SIG-M5 treated with dmso at 0.1 percent for 504 hours (cell line): ENCODE measurements around the gene CNKSR3.
"Not testable (repeated sequence)": the region's sequence is repeated elsewhere in the genome, so short reads cannot be mapped to it uniquely, and the experiment has no call there.

Experiments used
- DNase-seq: peaks from one replicate; lab custom pipeline; 2025; ENCODE audit not compliant: unreplicated experiment; lab: John Stamatoyannopoulos, UW

CNKSR3 gene

DNA sequence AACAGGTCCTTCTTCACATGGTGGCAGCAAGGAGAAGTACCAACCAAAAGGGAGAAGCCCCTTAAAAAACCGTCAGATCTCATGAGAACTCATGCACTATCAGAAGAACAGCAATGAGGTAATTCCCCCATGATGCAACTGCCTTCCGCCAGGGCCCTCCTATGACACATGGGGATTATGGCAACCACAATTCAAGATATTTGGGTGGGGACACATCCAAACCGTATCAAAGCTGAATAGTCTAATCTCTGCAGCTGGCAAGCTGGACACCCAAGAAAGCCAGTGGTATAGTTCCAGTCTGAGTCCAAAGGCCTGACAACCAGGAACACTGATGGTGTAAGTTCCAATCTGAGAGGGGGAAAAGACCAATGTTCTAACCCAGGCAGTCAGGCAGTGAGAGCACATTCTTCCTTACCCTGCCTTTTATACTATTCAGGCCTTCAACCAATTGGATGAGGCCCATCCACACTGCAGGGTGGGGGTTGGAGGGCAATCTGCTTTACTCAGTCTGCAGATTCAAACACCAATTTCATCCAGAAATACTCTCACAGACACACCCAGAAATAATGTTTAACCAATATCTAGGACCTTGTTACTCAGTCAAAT is 17.9 kb upstream of the CNKSR3 start:
- no peak for DNase-seq

DNA sequence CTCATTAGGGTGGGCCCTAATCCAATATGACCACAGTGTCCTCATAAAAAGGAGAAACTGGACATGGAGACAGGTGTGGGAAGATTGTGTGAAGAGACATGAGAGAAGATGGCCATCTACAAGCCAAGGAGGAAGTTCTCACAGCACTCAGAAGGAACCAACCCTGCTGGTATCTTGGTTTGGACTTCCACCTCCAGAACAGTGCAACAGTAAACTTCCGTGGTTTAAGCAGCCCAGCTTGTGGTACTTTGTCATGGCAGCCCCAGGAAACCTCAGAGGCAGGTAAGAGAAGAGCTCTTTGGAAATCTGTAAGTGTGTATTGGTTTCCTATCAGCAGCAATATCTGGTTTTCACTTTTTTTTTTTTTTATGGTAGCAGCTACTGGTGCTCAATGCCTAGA is 16.5 kb upstream of the CNKSR3 start:
- DNase-seq = no peak

DNA sequence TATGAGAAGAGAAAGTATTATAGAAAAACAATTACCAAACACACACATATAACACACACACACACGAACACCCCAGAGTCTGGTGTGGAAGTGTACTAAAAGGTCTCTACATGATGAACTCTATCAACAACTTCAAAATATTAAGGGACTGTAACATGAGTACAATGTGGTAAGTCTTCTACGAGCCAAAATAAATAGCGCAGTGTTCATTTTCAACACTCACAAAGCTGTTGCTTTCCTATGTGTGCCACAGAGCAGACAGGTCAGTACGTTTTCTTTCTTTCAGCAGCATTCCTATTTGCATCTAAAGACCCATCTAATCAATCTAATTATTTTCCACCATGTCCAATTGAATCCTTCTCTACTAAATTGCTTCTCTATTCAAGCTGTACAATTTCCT is 12.1 kb upstream of the CNKSR3 start:
- no peak for DNase-seq

DNA sequence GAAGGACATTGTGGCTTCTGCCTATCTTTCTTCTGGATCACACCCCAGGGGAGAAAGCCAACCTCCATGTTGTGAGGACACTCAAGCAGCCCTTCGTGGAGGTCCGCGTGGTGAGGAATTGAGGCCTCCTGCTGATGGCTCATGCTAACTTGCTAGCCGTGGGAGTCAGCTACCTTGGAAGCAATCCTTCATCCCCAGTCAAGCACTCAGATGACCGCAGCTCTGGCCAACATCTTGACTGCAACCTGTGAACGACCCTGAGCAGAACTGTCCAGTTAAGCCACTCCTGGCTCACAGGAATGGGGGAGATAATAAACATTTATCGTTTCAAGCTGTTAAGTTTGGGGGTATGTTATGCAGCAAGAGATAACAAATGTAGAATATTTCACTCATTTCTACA is 10.9 kb upstream of the CNKSR3 start:
- DNase-seq = no peak

DNA sequence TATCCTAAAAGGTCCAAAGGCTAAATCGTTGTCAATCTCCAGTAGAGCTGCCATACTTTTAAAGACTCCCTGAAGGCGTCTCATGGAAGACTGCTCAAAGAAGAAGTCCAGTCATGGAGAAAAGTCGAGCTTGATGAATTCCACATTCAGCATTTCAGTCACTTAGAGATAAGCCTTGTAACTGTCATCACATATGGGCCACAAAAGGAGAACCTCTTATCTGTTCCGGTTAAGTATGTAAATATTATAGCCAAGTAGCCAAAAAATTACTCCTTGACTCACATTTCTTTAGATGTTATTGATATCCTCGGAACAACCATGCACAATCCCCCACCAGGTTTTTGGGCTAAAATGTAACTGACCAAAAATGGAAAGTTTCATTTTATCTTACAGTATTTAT is 9.8 kb upstream of the CNKSR3 start:
- DNase-seq = no peak

DNA sequence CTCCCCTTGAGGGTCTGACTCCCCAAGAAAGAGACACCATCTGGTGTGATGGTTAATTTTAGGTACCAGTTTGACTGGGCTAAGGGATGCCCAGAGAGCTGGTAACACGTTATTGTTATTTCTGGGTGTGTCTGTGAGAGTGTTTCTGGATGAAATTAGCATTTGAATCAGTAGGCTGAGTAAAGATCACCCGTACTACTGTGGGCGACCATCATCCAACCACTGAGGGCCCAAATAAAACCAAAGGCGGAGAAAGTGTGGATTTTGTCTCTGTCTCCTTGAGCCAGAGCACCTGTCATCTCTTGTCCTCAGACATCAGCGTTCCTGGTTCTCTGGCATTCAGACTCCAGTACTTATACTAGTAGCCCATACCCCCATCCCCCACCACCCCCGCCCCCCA is 7.9 kb upstream of the CNKSR3 start:
- DNase-seq = no peak

DNA sequence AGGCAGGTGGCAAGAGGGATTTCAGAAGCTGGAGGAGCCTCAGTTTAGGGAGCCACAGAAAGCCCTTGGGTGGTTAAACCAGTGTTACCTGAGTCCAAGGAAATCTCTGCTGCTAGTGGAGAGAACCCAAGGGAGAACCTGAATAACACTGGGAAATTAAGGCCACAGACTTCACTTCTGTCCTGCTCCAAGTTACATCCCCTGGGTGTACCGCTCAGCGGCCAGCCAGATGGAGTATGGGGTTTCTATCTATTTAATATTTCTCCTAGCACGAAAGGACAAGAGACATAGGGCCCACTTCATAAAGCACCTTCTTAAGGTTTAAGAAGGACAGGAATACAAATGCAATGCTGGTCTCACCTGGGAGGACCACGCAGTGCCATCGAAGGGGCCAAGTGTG is 5.8 kb upstream of the CNKSR3 start:
- DNase-seq = no peak

DNA sequence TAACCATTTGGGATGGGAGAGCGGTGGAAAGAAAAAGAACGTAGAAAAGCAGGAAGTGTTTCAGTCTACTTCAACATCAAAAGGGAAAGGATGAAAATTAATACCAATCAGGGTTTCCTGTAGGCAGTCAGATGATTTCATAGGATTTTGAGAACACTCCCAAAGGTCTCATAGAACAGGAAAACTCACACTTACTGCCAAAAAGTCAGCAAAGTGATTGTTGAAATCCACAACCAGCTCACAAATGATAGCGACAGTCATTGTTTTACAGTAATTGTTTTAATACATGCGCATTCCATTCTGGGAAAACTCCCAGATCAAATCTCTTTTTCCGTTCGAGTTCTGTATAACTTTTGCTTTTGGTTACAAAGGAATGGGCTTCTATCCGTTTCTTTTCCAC is 5.3 kb upstream of the CNKSR3 start:
- no peak for DNase-seq

DNA sequence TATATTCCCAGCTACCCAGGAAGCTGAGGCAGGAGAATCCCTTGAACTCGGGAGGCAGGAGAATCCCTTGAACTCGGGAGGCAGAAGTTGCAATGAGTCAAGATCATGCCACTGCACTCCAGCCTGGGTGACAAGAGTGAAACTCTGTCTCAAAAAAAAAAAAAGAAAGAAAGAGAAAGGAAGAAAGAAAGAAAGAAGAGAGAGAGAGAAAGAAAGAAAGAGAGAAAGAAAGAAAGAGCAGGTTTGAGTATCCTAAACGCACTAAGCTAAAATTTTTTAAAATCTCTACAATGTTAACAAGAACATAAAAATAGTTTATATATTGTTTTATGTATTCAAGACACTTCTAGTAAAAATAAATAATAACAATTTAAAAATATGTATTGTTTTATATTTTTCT is 4.6 kb upstream of the CNKSR3 start:
- DNase-seq = not testable (repeated sequence)

DNA sequence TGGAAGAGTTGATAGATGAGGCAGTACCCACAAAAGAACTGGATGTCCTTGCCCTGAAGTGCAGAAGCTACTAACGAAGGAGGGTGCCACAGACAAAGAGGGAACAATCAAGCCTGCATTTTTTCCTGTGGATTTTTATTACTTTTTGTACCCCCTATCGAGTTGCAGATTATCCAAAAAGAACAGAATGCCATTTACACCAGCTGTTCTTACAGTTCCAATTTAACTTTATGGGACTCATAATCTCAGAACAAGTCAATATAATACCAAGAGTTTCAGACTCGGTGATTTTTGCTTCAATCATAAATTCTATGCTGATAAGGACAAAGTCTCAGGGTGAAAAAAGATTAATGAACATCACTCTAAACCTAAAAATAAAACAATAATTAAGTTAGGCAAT is 4.0 kb upstream of the CNKSR3 start:
- DNase-seq = no peak

DNA sequence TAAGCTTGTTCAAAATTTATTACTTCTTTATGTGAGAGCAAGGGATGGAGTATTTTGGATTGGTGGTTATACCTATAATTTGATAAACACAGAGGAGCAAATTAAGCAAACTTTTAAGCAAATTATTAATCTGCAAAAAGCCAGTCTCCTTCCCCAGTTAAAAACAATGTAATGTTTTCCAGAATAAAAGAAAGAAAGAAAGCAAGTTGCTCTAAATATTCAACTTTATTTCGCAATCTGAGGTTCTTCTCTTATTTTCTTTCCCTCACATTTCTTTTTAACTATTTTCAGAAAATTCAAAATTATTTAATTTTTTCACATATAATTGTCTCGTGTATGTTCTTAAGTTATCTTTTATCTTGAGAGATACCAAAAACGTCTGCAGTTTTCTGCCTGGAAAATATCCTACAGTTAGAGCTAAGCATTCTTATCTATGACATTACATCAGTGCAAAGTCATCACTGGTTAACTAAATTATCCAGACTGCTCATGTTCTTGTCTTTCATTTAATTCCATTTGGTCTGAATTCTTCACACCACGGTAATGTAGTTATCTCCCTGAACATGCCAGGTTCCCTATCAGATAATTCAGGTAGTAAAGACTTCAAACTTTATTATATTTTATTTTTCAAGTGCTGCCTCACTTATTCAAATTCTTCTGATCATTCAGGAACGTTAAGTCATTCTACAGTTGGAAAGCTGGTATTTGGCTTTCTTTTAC is 3.3 kb upstream of the CNKSR3 start:
- no peak for DNase-seq

DNA sequence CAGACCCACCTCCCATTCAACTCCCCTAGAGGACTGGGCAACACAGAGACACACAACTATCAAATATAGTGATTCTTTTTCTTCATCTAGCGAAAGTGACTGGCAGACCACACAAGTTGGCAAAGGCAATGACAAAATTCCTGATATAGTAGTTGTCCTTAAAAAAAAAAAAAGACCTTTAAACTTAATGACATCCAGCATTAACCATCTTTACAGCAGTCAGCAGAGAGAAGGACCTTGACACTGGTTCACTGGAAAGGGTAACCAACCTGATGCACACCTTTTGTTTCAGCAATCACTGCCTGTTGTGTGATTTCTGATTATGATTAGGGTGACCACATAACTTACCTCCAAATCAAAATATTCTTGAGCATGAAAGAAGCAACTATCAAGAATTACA is 1.7 kb upstream of the CNKSR3 start:
- DNase-seq = no peak

DNA sequence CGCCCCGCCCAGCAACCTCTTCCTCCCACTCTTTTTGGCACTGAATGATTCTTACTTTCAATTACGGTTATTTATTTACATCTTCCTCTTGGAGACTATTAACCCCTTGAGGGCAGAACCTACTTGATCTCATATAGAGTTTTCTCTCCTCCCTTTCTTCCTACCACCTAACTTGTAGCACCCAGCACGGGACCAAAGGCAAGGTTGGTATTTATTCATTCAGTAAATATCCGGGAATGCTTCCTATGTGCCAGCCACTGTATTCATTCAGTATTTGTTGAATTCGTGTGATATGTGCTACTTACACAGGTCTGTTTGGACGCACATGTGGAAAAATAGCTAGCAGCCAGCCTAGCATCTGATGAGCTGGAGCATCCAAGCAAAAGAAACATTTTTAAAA is 1.3 kb upstream of the CNKSR3 start:
- DNase-seq = no peak

DNA sequence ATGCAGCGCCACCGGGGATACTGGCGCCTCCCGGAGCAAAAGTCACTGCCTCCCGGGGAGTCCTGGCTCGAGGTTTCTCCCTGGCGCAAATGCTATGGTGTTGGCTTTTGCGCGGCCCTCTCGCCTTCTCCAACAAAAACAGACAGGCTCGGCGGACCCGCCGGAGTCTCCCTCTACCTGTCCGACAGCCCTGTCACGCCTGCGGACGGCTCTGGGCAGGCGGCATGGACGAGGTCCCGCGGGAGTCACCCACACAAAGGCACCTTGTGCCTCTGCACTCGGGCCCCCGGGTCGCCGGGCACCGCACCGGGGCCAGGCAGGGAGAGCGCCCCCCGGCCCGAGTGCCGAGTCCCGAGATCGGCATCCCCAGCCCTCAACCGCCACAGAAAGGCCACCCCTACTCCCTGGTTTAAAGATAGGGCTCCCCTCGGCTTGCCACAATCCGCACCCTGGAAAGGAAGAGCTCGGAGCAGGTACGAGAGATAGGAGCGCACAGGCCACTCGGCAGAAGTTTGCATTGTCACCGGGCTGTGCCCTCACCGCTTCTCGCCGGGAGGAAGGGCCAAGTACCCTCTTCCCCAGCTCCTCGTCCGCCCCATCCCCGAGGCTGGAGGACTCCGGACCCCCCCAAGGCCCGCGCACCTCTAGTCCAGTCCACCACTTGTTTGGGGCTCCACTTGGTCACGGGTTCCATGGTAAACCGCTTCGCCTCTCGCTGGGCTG is 903 bp downstream of the CNKSR3 start:
- DNase-seq = no peak

DNA sequence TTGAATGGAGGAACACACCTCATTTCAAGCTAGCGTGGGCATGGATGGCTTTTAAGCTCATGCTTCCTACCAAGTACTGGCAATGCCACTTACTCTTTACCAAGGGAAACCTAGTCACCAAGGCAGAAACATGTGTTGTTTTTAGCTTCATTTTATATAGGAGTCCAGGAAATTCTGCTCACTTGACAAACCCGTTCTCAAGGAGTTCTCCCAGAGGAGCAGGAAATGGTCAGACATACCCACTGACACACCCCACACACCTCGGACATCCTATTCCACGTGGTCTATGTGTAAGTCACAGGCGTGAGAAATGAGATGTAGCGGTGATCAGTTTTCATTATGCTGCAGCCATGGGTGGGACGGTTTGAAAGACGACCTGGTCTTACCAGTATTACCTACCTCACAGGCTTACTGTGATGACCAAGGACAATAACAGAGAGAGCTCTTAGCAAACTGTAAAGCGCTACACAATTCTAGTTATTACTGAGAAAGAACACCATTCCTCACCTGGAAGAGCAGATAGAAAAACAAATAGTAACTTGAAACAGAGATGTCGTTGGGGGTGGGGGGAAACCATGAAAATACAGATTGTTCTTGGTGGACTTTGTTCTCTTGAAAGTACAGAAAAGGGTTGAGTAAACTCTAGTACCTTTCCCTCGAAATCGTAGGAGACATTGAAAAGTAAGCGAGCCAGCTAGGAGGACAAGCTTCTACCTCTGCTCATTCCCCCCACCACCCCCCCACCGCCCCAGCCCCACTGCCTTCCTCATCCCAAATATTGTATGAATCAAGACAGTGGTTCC is 1.7 kb downstream of the CNKSR3 start:
- DNase-seq = no peak

DNA sequence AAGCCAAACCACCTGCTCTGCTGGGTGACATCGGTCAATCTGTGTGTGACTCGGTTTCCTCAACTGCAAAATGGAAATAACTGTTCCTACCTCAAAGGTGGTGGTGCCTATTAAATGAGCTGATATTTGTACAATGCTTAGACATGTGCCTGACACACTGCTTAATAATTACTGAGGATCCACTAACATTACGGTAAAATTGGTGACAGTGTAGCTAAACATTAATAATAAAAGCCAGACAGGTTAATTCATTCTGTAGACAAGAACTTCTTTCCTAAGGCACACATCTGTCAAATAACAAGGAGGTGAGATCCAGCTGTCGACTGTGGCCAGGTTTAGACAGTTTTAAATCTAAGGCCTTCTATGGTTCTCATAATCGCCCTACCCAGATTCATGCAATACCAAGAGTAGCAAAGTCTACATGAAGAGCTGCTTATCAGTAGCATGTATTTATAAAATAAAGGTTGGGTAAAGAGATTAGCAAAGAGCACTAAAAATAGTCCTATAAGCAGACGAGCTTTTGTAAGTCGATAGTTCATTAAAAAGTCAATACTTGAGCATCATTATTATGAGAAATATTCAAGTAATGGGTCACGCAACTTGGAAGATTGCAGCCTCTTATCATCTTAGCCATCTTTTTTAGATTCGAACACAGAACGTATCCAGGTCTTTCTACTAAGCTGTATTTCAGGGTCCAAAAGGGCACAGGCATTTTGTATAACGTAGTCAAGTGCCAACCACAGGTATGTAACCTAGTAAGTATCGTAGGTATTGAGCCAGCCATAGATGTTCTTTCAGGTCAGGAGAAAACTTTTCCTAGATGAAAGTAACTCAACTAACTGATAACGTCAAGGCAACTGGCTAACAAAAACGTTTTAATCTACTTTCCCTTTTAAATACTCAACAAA is 3.2 kb downstream of the CNKSR3 start:
- no peak for DNase-seq

DNA sequence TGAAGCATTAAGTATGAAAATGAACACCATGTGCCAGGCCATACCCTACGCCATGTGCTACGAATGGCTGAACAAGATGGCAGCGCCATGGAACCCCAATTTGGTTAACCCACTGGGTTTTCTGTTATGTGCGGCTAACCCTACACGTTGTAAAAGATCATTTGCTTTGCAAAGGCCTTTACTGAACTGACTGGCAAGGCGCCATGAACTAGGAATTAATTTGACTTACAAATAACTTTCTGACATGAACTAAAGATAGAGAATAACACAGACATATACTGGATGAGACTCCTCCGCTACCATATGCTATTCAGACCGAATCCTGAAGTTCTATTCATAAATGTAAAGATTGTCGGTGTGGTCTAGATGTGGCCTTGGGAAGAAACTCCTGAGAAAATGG is 3.9 kb downstream of the CNKSR3 start:
- DNase-seq = no peak

DNA sequence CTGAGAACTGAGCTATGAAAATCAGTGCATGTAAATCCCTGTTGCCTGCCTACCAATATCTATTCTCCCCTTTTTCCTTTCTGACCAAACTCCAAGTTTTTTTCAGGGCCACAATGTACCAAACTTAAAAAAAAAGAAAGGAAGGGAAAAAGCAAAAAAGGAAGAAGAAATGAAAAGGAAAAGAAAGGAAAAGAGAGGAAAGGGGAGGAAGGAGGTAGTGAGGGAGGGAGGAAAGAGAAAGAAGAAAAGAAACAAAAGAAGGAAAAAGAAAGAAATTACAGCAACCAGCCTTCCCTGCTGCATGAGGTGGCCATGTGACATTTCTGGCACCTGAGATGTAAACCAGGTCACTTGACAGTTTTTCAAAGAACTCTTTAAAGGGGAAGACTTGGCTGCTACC is 4.4 kb downstream of the CNKSR3 start:
- DNase-seq = no peak

DNA sequence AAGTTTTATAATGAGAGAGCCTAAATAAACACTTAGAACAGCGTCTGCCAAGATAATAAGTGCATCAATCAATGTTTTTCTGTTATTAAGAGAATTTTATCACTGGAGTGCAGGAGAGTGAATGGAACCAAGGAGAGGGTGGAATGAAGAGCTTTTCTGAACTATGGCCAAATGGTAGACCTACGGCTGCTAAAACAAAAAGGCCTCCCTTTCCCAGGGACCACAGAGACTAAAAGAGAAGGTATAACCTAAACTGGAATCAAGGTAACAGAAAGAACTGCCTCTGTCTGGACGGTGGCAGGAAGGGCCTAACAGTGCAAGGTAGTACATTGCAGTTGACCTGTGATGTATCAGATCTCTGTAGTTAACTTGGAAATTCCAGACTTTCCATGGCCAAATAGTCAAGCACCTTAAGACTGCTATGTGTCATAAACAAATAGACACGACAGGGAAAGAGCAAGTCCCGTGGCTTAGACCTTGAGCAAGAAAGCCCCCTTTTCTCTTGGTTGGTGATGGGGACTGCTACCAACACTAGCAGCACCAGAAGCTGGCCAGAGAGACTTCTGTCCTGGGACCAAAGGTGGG is 5.5 kb downstream of the CNKSR3 start:
- DNase-seq = no peak

DNA sequence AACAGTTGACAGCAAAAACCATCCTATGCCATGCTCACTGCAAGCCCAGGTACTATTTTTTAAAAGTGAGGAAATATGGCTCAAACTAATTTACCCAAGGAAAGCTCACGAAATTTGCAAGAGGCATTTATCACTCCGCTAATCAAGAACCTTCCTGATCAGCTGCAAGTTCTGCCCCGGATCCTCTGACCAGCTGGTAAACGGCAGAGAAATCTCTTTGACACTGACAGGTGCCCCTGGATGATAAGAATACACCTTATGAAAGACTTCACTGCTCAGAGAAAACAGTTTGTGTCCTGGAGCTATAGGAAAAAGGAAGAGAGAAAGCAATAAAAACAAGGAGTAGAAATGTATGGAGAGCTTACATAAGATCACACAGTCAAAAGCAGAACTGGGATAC is 6.4 kb downstream of the CNKSR3 start:
- no peak for DNase-seq
